ENCODE measurements around the gene AEBP1.
"Not testable (repeated sequence)": the region's sequence is repeated elsewhere in the genome, so short reads cannot be mapped to it uniquely, and the experiment has no call there.

Gene AEBP1

GRCh38 chr7:44121761-44122420, 17.7 kb downstream of the AEBP1 start:
- DNase-seq: no peak

- DNase-seq: no peak
These were observed 18.4 kb downstream of the AEBP1 start for GRCh38 chr7:44122529-44122928.

GRCh38 chr7:44123190-44124003, 19.3 kb downstream of the AEBP1 start, which contains the start of gene POLD2:
Gene POLD2 (minus strand): TSS chr7:44123548. CDS start chr7:44122053, 1,495 bp downstream.
- peak; percentile 96 for DNase-seq

- DNase-seq: no peak
These were observed 20.7 kb downstream of the AEBP1 start for GRCh38 chr7:44124822-44125202.

GRCh38 chr7:44126574-44126973, 22.4 kb downstream of the AEBP1 start:
- not testable (repeated sequence) for DNase-seq

GRCh38 chr7:44127161-44127560, 23.0 kb downstream of the AEBP1 start:
- DNase-seq: no peak

GRCh38 chr7:44128721-44129582, 24.8 kb downstream of the AEBP1 start:
- DNase-seq: no peak

GRCh38 chr7:44131173-44132029, 27.3 kb downstream of the AEBP1 start:
- no peak for DNase-seq

GRCh38 chr7:44132039-44132438, 27.9 kb downstream of the AEBP1 start:
- DNase-seq: no peak

GRCh38 chr7:44133295-44133694, 29.1 kb downstream of the AEBP1 start:
- no peak for DNase-seq

GRCh38 chr7:44134943-44135628, 30.9 kb downstream of the AEBP1 start:
- DNase-seq: no peak

GRCh38 chr7:44136731-44137130, 32.6 kb downstream of the AEBP1 start:
- no peak for DNase-seq

GRCh38 chr7:44138698-44139097, 34.6 kb downstream of the AEBP1 start:
- DNase-seq: no peak

GRCh38 chr7:44139311-44140010, 35.3 kb downstream of the AEBP1 start:
- no peak for DNase-seq

GRCh38 chr7:44140341-44140740, 36.2 kb downstream of the AEBP1 start:
- DNase-seq: no peak

GRCh38 chr7:44141221-44141850, 37.2 kb downstream of the AEBP1 start, which contains the start of gene MYL7:
Gene MYL7 (minus strand): TSS chr7:44141332. CDS start chr7:44141305, 27 bp downstream.
- DNase-seq: no peak

GRCh38 chr7:44142028-44142427, 37.9 kb downstream of the AEBP1 start:
- DNase-seq: no peak

GRCh38 chr7:44143646-44144250, 39.6 kb downstream of the AEBP1 start:
- no peak for DNase-seq

- no peak for DNase-seq
These were observed 40.4 kb downstream of the AEBP1 start for GRCh38 chr7:44144426-44144967.
